ENCODE results near the gene GPC1.

The GPC1 gene

DNA sequence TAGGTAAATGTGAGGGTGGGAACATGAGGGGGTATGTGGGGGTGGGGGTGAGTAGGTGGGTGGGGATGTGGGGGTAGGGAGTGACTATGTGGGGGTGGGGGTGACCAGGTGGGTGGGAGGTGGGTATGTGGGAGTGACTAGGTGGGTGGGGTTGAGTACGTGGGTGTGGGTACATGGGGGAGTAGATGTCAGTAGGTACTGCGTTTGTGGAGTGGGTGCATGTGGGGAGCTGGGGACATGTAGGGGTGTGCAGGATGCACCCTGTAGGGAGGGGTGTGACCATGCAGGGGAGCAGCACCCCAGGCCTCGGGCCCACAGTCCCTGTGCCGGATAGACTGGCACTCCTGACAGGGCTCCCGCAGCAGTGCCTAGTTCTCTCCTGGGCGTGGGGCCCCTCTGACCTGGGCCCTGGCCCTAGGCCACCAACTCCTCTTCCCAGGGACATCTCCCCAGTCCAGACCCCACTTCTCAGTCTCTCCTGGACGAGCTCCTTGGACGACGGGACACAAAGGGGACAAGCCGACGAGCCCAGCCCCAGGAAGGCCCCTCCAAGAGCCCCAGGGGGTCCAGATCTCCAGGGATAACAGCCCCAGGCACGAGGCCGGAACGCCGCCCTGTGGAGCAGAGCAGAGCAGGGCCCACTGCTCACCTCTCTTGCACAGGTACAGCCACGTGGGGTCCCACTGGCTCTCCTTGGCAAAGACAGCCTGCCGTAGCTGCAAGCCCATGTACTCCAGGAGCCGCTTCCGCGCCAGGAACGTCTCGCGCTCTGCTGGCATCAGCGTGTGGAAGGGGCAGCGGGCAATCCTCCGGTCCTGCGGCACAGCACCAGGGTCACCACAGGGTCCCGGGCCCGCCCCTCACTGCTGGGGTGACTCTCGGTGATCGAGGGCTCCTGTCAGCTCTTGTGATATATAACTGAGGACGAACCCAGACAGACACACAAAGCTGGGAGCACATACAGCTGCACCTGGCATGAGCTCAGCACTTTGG, 64.1 kb downstream of the GPC1 start:
- FAIRE-seq (no peak), DNase-seq (ENCODE audit: insufficient read length, low spot score) (no peak)
- TF ChIP-seq, protein P1, sequence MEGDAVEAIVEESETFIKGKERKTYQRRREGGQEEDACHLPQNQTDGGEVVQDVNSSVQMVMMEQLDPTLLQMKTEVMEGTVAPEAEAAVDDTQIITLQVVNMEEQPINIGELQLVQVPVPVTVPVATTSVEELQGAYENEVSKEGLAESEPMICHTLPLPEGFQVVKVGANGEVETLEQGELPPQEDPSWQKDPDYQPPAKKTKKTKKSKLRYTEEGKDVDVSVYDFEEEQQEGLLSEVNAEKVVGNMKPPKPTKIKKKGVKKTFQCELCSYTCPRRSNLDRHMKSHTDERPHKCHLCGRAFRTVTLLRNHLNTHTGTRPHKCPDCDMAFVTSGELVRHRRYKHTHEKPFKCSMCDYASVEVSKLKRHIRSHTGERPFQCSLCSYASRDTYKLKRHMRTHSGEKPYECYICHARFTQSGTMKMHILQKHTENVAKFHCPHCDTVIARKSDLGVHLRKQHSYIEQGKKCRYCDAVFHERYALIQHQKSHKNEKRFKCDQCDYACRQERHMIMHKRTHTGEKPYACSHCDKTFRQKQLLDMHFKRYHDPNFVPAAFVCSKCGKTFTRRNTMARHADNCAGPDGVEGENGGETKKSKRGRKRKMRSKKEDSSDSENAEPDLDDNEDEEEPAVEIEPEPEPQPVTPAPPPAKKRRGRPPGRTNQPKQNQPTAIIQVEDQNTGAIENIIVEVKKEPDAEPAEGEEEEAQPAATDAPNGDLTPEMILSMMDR (IDR thresholded peaks at IDR 0.05; ENCODE audit: insufficient read depth, missing control alignments): no peak

DNA sequence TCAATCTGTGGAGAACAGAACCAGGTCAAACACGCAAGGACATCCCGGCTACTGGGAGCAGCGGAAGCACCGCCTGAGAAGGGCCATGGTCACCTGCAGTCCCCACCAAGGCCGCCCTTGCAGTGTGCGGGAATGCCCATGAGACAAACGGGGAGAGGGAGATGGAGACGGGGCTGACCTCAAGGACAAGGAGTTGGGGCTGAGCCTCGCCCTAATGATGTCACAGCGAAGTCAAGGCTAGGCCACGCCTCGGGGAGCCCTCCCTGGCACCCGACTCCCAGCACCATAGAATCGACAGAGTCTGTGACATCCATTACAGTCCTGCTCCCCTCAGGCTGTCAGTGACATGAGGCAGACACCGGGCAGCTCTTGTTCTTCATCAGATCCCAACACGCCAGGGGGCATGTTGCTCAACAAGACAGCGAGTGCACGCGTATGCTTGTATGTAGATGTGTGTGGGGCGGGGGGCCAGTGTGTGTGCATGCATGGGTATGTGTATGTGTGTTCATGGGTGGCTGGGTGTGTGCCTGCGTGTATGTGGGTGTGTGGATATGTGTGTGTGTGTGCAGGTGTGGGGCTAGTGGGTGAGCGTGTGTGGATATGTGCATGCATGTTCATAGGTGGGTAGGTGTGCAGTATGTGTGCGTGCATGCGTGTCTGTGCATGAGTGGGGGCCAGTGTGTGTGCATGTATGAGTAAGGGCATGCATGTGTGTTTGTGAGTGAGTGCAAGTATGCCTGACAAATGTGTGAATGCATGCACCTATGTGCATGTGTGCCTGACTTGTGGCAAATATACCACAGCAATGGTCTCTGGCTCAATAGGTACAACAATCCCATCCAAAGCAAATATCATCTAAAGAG, 65.3 kb downstream of the GPC1 start:
- TF ChIP-seq, protein P1 (IDR thresholded peaks at IDR 0.05; ENCODE audit: insufficient read depth, missing control alignments): no peak
- DNase-seq (ENCODE audit: insufficient read length, low spot score) (no peak), FAIRE-seq (no peak)

DNA sequence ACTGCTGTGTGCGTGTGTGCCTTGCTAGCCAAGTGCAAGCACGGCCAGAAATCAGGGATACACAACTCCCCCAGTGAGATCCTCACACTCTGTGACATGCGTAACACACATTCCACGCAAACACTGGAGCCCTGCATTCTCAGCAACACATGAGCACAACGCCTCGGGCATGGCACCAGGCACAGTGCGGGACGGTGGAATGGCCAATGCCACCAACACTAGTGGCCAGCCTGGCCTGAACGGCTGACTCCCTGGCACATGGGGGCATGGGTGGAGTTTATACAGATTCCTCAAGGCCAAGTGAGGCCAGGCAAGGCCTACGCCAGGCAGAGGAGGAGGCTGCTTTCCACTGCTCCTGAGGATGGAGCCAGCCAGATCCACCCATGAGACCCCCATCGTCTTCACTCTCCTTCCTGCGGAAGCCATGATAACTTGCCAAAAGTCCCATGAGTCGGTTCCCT, 66.1 kb downstream of the GPC1 start:
- DNase-seq (ENCODE audit: insufficient read length, low spot score) (no peak), FAIRE-seq (no peak)
- TF ChIP-seq, protein P1 (IDR thresholded peaks at IDR 0.05; ENCODE audit: insufficient read depth, missing control alignments): no peak

DNA sequence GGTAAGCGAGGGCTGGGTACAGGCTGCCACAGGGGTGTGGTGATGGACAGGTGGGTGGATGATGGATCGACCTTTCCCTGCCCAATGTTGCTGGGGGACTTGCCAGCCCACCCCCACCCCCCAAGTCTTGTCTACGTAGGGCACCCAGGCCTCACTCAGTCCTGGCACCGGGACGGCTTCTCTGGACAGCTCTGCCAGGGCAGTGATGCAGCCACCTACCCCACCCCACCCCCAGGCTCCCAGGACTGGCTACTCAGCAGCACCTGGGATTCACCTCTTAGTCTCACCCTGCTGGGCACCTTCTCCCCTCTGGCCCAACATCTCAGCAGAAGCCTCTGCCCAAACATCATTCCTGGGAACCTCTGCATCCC, 66.6 kb downstream of the GPC1 start:
- TF ChIP-seq, protein P1 (IDR thresholded peaks at IDR 0.05; ENCODE audit: insufficient read depth, missing control alignments): no peak
- DNase-seq (ENCODE audit: insufficient read length, low spot score) (no peak), FAIRE-seq (no peak)

DNA sequence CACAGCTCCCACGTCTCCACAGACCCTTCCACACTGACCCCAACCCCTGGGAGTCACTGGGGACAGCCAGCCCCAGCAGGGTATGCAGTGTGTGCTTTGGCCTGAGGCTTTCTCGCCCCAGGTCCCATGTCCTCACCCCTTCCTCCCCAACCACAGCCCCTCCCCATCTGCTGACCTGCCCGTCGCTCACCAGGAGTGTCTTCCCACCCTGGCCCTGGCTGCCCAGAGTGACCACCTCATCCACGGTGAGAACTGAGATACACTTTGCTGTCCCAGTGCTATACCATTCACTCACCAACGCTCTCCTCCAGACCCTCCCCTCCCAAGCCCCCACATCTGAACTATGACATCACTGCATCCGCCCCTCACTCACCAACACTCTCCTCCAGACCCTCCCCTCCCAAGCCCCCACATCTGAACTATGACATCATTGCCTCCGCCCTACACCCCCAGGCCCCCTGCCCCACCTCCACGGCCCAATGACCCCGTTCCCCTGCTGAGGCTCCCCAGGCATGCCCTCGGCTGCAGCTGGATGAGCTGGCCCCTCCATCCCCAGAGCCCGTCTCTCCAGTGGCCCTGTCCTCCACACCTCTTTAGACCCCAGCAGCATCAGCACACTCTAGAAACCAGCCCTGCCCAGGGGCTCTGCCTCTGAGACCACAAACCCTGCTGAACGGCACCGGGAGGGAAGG, 67.1 kb downstream of the GPC1 start:
- FAIRE-seq: no peak
- no peak for DNase-seq (ENCODE audit: insufficient read length, low spot score)
- TF ChIP-seq, protein P1 (IDR thresholded peaks at IDR 0.05; ENCODE audit: insufficient read depth, missing control alignments): no peak

DNA sequence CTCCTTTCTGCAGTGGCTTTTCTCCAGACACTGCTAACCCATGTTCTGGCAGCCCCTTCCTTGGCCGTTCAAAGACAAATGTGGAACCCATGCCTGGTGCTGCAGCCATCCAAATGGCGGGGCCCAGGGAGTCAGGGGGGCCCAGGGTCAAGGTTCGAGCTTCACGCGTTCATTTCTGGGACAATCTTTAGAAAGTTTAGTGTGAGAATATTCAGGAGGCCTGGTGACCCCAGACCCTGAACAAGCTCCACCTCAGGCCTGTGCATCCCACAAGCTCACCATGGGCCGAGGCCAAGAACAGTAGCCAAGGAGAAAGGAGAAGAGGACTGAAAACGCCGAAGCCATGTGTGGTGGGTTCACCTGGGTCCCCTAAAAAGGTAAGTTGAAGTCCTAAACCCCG, 67.9 kb downstream of the GPC1 start:
- no peak for FAIRE-seq
- TF ChIP-seq, protein P1 (IDR thresholded peaks at IDR 0.05; ENCODE audit: insufficient read depth, missing control alignments): no peak
- DNase-seq (ENCODE audit: insufficient read length, low spot score): no peak

Data from D721Med (cell line).